Measurements from ENCODE around the gene THSD1.
"Not testable (repeated sequence)": the region's sequence is repeated elsewhere in the genome, so short reads cannot be mapped to it uniquely, and the experiment has no call there.

Gene THSD1

GRCh38 chr13:52353193-52353592 lies 52.8 kb downstream of the THSD1 start:
- DNase-seq (ENCODE audit: low read depth): no peak

DNA sequence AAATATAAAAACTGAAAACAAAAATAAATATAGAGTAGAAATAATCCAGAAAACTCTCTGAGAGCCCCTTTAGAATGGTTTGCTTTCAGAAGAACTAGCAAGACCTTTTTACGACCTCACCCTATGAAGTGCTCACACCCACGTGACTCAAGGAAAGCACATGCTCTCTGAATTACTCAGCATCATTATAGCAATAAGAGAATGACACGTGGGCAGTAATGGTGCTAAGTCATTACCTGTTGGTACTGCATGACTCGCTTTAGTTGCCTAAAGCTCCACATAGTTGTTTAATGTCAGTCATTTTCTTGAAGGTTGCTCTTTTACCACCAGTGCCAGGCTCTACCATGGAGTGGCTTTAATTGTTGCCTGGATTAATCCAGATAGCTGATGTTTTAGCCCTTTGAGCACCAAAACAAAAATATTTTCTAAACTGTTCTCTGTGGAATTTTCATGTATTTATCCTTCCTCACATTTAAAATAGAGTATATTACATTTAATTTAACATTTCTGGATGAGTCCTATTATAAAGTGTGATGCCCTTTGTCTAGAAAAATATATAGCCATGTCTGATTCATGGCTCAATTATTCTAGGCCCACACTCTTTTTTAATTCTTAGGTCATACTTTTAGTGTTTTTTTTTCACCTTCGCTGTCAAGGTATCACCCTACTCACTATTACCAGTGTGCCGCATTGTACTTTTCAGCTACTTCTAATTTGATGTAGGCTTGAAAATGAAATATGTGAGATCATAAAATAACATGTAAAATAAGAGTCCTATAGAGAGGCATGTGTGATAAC lies 56.8 kb downstream of the THSD1 start:
- no peak for DNase-seq (ENCODE audit: low read depth)

- DNase-seq (ENCODE audit: low read depth): no peak
Measured at GRCh38 chr13:52348071-52348470, 57.9 kb downstream of the THSD1 start.

GRCh38 chr13:52345631-52346251 lies 60.2 kb downstream of the THSD1 start:
- no peak for DNase-seq (ENCODE audit: low read depth)

GRCh38 chr13:52345048-52345447 lies 60.9 kb downstream of the THSD1 start:
- no peak for DNase-seq (ENCODE audit: low read depth)

DNA sequence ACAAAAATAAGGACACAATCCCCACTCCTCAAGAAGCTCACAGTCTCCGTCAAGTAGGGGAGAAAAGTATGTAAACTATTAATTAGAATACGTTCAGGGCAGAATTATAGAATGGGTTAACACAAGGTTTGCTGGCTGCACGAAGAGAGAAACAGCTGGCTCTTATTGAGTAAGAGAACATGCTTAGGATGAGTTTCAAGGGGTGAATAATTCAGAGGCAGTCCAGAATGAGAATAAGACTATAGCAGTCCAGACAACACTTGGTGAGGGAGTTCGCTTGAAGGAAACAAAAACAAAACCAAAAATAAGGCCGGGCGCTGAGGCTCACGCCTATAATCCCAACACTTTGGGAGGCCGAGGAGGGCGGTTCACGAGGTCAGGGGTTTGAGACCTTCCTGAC lies 61.9 kb downstream of the THSD1 start:
- no peak for DNase-seq (ENCODE audit: low read depth)

GRCh38 chr13:52342203-52342602 lies 63.8 kb downstream of the THSD1 start:
- DNase-seq (ENCODE audit: low read depth): not testable (repeated sequence)

- DNase-seq (ENCODE audit: low read depth): not testable (repeated sequence)
Measured at GRCh38 chr13:52337828-52338455, 68.0 kb downstream of the THSD1 start.

DNA sequence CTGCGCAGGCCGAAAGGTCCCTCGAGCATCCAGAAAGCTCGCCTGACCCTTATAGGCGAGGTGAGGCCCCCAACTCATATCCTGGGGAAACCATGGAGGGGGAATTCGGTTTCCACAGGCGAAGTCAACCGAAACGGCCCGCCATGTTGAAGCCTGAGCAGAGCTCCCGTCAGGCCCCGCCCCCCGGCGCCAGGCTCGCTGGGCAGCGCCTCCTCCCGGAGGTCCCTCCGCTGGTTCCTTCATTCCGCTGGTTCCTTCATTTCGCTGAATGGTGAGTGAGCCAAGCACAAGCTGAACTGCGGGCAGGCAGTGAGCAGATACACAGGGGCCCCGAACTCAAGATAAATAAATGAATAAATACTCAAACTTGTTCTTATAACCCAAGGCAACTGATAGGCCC lies 71.9 kb downstream of the THSD1 start:
- not testable (repeated sequence) for DNase-seq (ENCODE audit: low read depth)

GRCh38 chr13:52331844-52332243 lies 74.1 kb downstream of the THSD1 start:
- DNase-seq (ENCODE audit: low read depth): not testable (repeated sequence)

All from HS-5 (cell line).